Retina (tissue), 1 donor: ENCODE data around the gene DIO1.
"Not testable (repeated sequence)": the region's sequence is repeated elsewhere in the genome, so short reads cannot be mapped to it uniquely, and the experiment has no call there.

Experiments used
- DNase-seq: peaks from one replicate; pipeline ENCODE4 v3.0.0-alpha.2; 2016

DIO1 gene

DNA sequence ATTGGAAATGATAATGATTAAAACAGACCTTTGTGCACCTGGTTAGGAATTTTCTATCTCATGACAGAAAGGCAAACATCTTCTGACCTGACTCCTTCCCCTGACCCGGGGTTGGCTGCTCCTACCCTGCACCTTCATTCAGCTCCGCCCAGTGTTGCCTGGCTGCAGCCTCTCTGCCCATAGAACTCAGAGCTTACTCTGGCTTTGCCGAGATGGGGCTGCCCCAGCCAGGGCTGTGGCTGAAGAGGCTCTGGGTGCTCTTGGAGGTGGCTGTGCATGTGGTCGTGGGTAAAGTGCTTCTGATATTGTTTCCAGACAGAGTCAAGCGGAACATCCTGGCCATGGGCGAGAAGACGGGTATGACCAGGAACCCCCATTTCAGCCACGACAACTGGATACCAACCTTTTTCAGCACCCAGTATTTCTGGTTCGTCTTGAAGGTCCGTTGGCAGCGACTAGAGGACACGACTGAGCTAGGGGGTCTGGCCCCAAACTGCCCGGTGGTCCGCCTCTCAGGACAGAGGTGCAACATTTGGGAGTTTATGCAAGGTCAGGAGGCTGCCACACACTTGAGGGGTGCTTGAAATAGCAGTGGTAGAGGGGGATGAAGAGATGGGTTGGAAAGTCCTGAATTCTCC lies at the start of gene DIO1:
Gene DIO1, plus strand, starts transcription at position 189 of the 638 bp plus-strand sequence. Its CDS starts 24 bp downstream, at position 213.
- no peak for DNase-seq

DNA sequence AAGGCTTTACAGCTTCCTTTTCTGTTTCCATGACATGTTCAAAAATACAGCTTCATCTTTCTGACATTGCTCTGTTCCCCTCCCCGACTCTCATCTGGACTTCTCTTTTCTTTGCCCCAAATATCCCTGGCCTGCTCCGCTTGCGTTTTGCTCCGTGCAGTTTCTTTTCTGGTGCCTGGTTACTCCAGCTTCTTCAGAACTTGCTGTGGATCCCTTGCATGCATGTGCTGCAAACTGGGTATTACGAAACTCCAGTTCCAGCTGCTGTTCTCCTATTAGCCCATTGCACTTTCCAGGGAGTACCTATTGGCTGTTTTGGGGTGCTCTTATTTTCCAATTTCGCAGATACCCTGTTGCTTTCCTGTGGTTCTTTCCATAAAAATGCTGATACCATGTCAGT lies 46.0 kb upstream of the DIO1 start:
- DNase-seq: no peak

GRCh38 chr1:53850082-53850673 lies 43.8 kb upstream of the DIO1 start:
- no peak for DNase-seq

DNA sequence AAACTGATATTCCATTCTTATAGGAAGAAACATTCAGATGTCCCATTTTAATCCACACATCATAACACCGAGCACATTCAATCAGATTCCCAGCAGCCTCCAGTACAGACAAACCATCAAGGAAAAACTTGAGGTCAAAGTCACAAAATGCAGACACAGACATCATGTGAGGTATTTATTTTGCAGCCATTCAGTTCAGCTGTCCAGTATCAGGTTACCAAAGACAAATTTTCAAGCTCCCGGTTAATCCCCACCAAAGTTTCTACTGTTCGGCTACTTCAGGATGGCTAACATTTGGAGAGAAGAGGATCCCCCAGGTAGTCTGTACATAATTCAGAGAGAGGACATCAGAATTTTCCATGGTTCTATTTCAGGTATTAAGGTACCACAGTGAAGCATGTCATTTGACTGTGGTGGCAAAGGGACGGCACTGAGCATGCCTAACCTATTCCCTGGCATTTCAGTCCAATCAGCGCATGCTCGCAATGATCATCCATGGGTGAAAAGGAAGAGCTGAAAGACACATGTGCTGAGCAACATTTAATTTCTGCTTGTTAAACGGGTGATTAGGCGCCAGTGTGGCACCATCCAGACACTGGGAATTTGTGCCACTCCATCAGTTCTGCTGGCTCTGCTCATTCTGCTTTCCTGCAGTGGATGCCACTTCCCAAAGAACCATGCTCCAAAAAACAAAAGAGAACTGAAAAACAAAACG lies 42.3 kb upstream of the DIO1 start:
- DNase-seq: peak; percentile 47

GRCh38 chr1:53860967-53861411 lies 33.0 kb upstream of the DIO1 start:
- DNase-seq: peak; percentile 50

DNA sequence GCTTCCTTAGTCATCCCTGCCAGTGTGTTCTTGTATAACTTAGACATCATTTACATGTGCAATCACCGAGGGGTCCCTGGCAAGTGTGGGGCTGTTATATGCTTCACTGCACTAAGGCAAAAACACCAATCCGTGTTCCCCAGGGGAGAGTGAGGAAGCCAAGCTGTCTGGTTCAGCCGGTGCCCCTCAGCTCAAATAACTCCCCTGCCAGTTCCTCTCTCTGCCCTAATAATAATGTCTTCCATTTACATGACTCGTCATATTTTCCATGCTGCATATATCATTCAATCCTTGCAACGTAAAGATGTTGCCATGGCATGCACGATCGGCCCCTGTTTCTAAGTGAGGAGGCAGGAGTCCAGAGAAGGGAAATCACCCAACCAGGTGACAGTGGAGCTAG lies 31.5 kb upstream of the DIO1 start:
- no peak for DNase-seq

GRCh38 chr1:53868565-53868964 lies 25.4 kb upstream of the DIO1 start:
- no peak for DNase-seq

DNA sequence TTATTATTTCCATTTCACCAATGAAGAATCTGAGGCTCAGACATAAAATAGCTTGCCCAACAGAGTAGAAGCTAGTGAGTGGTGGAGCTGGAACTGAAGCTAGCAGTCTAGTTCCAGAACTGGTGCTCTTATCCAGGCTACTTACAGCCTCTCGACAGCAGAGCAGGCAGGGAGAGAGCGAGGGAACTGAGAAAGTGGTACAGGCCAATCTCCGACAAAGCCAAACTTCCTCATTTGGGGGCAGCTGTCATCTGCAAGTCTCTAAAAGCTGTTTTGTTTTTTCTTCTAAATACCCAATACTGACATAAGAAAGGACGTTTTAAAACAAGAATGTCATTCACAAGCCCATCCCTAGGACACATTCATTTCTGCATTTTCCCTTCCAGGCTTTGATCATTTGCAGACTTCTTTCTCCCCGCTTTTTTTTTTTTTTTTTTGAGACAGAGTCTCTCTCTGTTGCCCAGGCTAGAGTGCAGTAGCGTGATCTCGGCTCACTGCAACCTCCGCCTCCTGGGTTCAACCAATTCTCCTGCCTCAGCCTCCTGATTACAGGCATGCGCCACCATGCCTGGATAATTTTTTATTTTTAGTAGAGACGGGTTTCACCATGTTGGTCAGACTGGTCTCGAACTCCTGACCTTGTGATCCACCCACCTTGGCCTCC lies 24.4 kb upstream of the DIO1 start:
- no peak for DNase-seq

- DNase-seq: no peak
Observed at GRCh38 chr1:53871221-53871620, 22.8 kb upstream of the DIO1 start.

DNA sequence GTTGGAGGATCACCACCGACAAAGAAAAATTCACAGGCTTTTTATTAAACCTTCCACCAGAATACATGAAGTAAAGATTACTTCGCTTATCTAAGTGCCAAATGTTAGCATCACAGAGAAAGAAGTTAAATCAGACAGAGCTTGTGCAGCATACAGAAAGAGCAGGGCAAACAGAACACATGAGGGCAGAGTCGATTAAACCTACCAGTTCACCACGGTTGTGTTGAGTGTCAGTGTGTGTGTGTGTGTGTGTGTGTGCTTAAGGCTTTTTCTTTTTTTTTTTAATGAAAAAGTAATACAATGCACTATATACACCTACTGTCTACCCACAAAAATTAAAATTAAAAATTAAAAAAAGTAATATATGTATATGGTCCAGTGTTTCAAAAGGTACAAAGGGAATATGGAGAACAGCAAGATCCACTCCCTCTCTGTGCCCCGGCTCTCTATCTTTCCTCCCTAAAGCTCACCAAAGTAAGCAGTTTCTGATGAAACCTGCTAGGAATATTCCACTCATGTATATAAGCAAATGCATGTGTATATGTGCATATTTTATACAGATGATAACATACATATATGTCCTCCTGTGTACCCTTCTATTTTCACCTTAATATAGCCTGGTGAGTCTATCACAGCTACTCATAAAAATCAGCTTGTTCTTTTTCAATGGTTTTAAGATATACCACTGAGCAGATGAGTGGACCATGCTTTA lies 22.1 kb upstream of the DIO1 start:
- DNase-seq: no peak

- DNase-seq: not testable (repeated sequence)
Observed at GRCh38 chr1:53875150-53875549, 18.8 kb upstream of the DIO1 start.

- no peak for DNase-seq
Observed at GRCh38 chr1:53878492-53879105, 15.4 kb upstream of the DIO1 start.

GRCh38 chr1:53881853-53882252 lies 12.1 kb upstream of the DIO1 start:
- DNase-seq: not testable (repeated sequence)

GRCh38 chr1:53883600-53883999 lies 10.4 kb upstream of the DIO1 start:
- not testable (repeated sequence) for DNase-seq

DNA sequence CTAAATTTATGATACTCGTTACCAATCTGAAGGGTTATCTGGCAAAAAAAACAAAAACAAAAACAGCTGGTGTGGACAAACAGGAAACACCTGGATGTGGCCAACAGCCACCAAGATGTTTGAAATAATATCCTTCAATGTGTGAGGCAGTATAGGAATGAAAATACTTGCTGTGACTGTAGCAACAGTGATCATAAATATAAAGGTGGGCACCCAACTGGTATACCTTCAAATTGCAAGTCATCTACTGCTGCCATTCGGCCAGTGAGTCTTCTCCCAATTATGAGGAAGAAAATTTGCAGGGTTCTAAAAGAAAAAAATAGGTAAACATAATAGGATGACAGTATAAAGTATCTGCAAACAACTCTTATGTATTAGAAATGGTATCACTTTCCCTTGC lies 5.3 kb upstream of the DIO1 start:
- DNase-seq: no peak

- DNase-seq: peak; percentile 90
Observed at GRCh38 chr1:53889304-53890298, 4.4 kb upstream of the DIO1 start, which contains the start of gene YIPF1. TSS of gene YIPF1 (minus strand) at chr1:53889797. CDS start at chr1:53888937, 860 bp downstream.

GRCh38 chr1:53890522-53890941 lies 3.5 kb upstream of the DIO1 start:
- no peak for DNase-seq

- DNase-seq: no peak
Observed at GRCh38 chr1:53891018-53891417, 3.0 kb upstream of the DIO1 start.

DNA sequence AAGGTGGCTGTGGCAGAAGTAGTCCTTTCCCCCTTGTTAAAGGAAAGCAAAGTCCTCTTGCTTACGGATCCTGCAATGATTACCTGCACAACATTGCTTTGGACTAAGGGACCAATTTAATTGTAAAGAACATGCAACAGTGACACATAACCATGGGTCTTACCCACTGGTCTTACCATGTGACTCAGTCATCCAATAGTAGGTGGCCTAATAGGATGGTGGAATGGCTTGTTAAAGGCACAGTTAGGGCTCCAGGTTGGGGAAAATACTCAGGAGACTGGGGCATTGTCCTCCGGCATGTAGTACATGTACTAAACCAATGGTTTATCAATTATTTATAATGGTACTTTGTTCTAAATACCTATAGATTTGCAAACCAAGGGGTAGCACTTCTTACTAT lies 2.3 kb upstream of the DIO1 start:
- no peak for DNase-seq

DNA sequence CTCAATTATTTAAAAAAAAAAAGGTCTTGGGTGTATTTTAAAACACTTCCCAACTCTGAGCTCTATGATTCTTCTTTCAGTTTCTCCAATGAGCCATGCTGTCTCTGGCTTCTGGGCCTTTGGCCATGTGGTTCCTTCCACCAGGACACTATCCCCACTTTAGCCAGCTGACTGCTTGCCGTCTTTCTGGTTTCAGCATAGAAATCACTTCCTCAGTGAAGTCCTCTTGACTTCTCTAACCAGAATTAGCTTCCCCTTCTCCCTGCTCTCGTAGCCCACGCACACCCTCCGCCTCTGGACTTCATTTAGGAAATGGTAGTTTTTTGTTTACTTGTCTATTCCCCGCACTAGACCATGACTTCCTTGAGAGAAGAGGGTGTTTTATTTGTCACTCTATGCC lies 1.1 kb upstream of the DIO1 start:
- DNase-seq: no peak

GRCh38 chr1:53894644-53895043 lies 657 bp downstream of the DIO1 start:
- DNase-seq: no peak
